Thyroid gland (tissue), 4 donors: ENCODE measurements around the gene PRR20G.

Experiments
- POLR2A ChIP-seq, 2 donors: fragments of 450-650 bp; IDR thresholded peaks; one replicate each; pipeline ENCODE4 v1.6.1; 2017; ENCODE audit warnings: antibody characterized with exemption in 2 of 2, mild to moderate bottlenecking in 2 of 2, moderate library complexity in 1 of 2
- TF ChIP-seq, protein P1 (sequence below), 6 experiments: fragments of 200-600 bp in 3 of 6; fragments of 450-650 bp in 3 of 6; sonication (generic) in 3 of 6; IDR thresholded peaks; one replicate each; pipeline ENCODE4 v1.5.1; 2016 to 2019; ENCODE audit warnings: antibody characterized with exemption in 6 of 6, mild to moderate bottlenecking in 2 of 6, inconsistent platforms in 1 of 6, moderate library complexity in 1 of 6

DNA sequence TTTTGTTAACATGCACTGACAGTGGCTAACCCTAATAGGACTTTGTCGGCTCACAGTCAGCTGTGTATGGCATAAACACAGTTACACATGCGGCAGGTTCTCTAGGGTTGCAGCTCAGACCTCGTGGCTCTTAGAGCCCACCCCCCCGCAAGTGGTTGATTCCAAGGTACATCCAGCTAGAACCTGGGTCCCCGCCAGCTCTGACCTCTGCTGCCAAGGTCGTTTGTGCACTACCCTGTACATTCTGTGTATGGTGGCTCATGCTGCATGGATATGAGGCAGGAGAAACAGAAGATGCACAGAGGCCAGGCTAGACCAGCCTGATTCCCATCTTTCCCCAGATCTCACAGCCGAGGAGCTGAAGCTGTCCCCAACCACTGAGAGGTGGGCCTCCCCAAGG, 25.9 kb downstream of the PRR20G start:
- TF ChIP-seq, protein P1, sequence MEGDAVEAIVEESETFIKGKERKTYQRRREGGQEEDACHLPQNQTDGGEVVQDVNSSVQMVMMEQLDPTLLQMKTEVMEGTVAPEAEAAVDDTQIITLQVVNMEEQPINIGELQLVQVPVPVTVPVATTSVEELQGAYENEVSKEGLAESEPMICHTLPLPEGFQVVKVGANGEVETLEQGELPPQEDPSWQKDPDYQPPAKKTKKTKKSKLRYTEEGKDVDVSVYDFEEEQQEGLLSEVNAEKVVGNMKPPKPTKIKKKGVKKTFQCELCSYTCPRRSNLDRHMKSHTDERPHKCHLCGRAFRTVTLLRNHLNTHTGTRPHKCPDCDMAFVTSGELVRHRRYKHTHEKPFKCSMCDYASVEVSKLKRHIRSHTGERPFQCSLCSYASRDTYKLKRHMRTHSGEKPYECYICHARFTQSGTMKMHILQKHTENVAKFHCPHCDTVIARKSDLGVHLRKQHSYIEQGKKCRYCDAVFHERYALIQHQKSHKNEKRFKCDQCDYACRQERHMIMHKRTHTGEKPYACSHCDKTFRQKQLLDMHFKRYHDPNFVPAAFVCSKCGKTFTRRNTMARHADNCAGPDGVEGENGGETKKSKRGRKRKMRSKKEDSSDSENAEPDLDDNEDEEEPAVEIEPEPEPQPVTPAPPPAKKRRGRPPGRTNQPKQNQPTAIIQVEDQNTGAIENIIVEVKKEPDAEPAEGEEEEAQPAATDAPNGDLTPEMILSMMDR (IDR thresholded peaks at IDR 0.05), result no peak
- no peak for TF ChIP-seq POLR2A (IDR thresholded peaks at IDR 0.05)
